ENCODE data around the gene ENTPD6. TPM values are rescaled to one million over a fixed set of nuclear protein-coding genes. Genes with fewer than 3 reads are reported as not detected.
"Not testable (repeated sequence)": the region's sequence is repeated elsewhere in the genome, so short reads cannot be mapped to it uniquely, and the experiment has no call there.

The ENTPD6 gene
- total RNA-seq, 1 donor from 2014 or later = 70.8 TPM

- no peak for DNase-seq
Observed at GRCh38 chr20:25259358-25259757, 63.8 kb downstream of the ENTPD6 start.

GRCh38 chr20:25259788-25260254 lies 64.3 kb downstream of the ENTPD6 start:
- no peak for DNase-seq

- DNase-seq = not testable (repeated sequence)
Observed at GRCh38 chr20:25260770-25261437, 65.4 kb downstream of the ENTPD6 start.

- DNase-seq = no peak
Observed at GRCh38 chr20:25269057-25269832, 73.7 kb downstream of the ENTPD6 start.

GRCh38 chr20:25269833-25270170 lies 74.3 kb downstream of the ENTPD6 start:
- DNase-seq = no peak

- no peak for DNase-seq
Observed at GRCh38 chr20:25270829-25271251, 75.3 kb downstream of the ENTPD6 start.

GRCh38 chr20:25271486-25272222 lies 76.1 kb downstream of the ENTPD6 start:
- DNase-seq = no peak

- no peak for DNase-seq
Observed at GRCh38 chr20:25272223-25273000, 76.9 kb downstream of the ENTPD6 start.

- DNase-seq = no peak
Observed at GRCh38 chr20:25273046-25273445, 77.5 kb downstream of the ENTPD6 start.

GRCh38 chr20:25273541-25274358 lies 78.2 kb downstream of the ENTPD6 start:
- no peak for DNase-seq

GRCh38 chr20:25274481-25274880 lies 79.0 kb downstream of the ENTPD6 start:
- no peak for DNase-seq

- DNase-seq = no peak
Observed at GRCh38 chr20:25274891-25275812, 79.6 kb downstream of the ENTPD6 start.

GRCh38 chr20:25275813-25276532 lies 80.5 kb downstream of the ENTPD6 start:
- no peak for DNase-seq

Other genes starting within 250 kb of the ENTPD6 start
- not detected in 2 replicates for gene CST7, start 246.4 kb upstream of the ENTPD6 start, total RNA-seq
- gene APMAP, start 203.0 kb upstream of the ENTPD6 start, total RNA-seq = 90.7 and 94.6 TPM in 2 replicates
- gene ACSS1, start 137.6 kb upstream of the ENTPD6 start, total RNA-seq = 39.6 and 52.1 TPM in 2 replicates
- gene VSX1, start 113.6 kb upstream of the ENTPD6 start, total RNA-seq = not detected in 2 replicates
- 81.9 and 127 TPM in 2 replicates for gene PYGB, start 52.4 kb downstream of the ENTPD6 start, total RNA-seq
- 27.7 and 38.2 TPM in 2 replicates for gene ABHD12, start 195.1 kb downstream of the ENTPD6 start, total RNA-seq
- 10.4 and 20.8 TPM in 2 replicates for gene GINS1, start 212.0 kb downstream of the ENTPD6 start, total RNA-seq